ENCODE data around the gene LOXL1.
"Not testable (repeated sequence)": the region's sequence is repeated elsewhere in the genome, so short reads cannot be mapped to it uniquely, and the experiment has no call there.

LOXL1 gene

GRCh38 chr15:73956743-73957135 lies 30.5 kb downstream of the LOXL1 start:
- Mint-ChIP-seq H3K4me3 (no peak overlapping the region), H3K27me3 (no peaks in the 10 kb centered on the region), H3K27ac (no peak overlapping the region), H3K9me3 (no peaks in the 10 kb centered on the region), H3K36me3 (ENCODE audit: low read depth) (no peaks in the 10 kb centered on the region), H3K4me1 (ENCODE audit: low read depth) (peaks cover 30% of the 10 kb centered on the region)
- peak; percentile 11 for DNase-seq

- no peak overlapping the region for H3K4me3 Mint-ChIP-seq
- peaks cover 30% of the 10 kb centered on the region for H3K4me1 Mint-ChIP-seq (ENCODE audit: low read depth)
- H3K27me3 Mint-ChIP-seq: no peaks in the 10 kb centered on the region
- DNase-seq: peak; percentile 20
- no peaks in the 10 kb centered on the region for H3K36me3 Mint-ChIP-seq (ENCODE audit: low read depth)
- H3K27ac Mint-ChIP-seq: no peak overlapping the region
- no peaks in the 10 kb centered on the region for H3K9me3 Mint-ChIP-seq
Observed at GRCh38 chr15:73957276-73957675, 31.0 kb downstream of the LOXL1 start.

GRCh38 chr15:73957785-73958184 lies 31.5 kb downstream of the LOXL1 start:
- no peaks in the 10 kb centered on the region for H3K27me3 Mint-ChIP-seq
- no peaks in the 10 kb centered on the region for H3K36me3 Mint-ChIP-seq (ENCODE audit: low read depth)
- H3K4me1 Mint-ChIP-seq (ENCODE audit: low read depth): peaks cover 30% of the 10 kb centered on the region
- H3K27ac Mint-ChIP-seq: no peak overlapping the region
- H3K4me3 Mint-ChIP-seq: no peak overlapping the region
- peak; percentile 14 for DNase-seq
- H3K9me3 Mint-ChIP-seq: no peaks in the 10 kb centered on the region

- peak overlapping the region; percentile 71 for H3K27ac Mint-ChIP-seq
- peaks cover 30% of the 10 kb centered on the region for H3K4me1 Mint-ChIP-seq (ENCODE audit: low read depth)
- DNase-seq: peak; percentile 35
- H3K27me3 Mint-ChIP-seq: no peaks in the 10 kb centered on the region
- no peaks in the 10 kb centered on the region for H3K36me3 Mint-ChIP-seq (ENCODE audit: low read depth)
- no peaks in the 10 kb centered on the region for H3K9me3 Mint-ChIP-seq
- no peak overlapping the region for H3K4me3 Mint-ChIP-seq
Observed at GRCh38 chr15:73959012-73959581, 32.8 kb downstream of the LOXL1 start.

GRCh38 chr15:73959801-73960200 lies 33.5 kb downstream of the LOXL1 start:
- Mint-ChIP-seq H3K4me3 (no peak overlapping the region), H3K36me3 (ENCODE audit: low read depth) (no peaks in the 10 kb centered on the region), H3K27me3 (no peaks in the 10 kb centered on the region), H3K4me1 (ENCODE audit: low read depth) (peaks cover 32% of the 10 kb centered on the region), H3K27ac (peak overlapping the region; percentile 71), H3K9me3 (no peaks in the 10 kb centered on the region)
- DNase-seq: peak; percentile 20

- H3K36me3 Mint-ChIP-seq (ENCODE audit: low read depth); H3K27ac Mint-ChIP-seq; H3K4me3 Mint-ChIP-seq; H3K9me3 Mint-ChIP-seq; H3K27me3 Mint-ChIP-seq: not testable (repeated sequence)
- H3K4me1 Mint-ChIP-seq (ENCODE audit: low read depth): peaks cover 40% of the 10 kb centered on the region
- peak; percentile 9 for DNase-seq
Observed at GRCh38 chr15:73960472-73961070, 34.3 kb downstream of the LOXL1 start.

GRCh38 chr15:73962433-73962832 lies 36.2 kb downstream of the LOXL1 start:
- H3K4me3 Mint-ChIP-seq: no peak overlapping the region
- H3K27ac Mint-ChIP-seq: no peak overlapping the region

GRCh38 chr15:73964736-73965093 lies 38.5 kb downstream of the LOXL1 start:
- Mint-ChIP-seq H3K9me3 (no peaks in the 10 kb centered on the region), H3K4me1 (ENCODE audit: low read depth) (peaks cover 31% of the 10 kb centered on the region), H3K4me3 (peak overlapping the region; percentile 73), H3K36me3 (ENCODE audit: low read depth) (no peaks in the 10 kb centered on the region), H3K27ac (peak overlapping the region; percentile 86), H3K27me3 (no peaks in the 10 kb centered on the region)
- DNase-seq: peak; percentile 91

More at GRCh38 chr15:73962433-73962832, 36.2 kb downstream of the LOXL1 start:
- DNase-seq: no peak
- no peaks in the 10 kb centered on the region for H3K9me3 Mint-ChIP-seq
- peaks cover 45% of the 10 kb centered on the region for H3K4me1 Mint-ChIP-seq (ENCODE audit: low read depth)
- no peaks in the 10 kb centered on the region for H3K36me3 Mint-ChIP-seq (ENCODE audit: low read depth)
- no peaks in the 10 kb centered on the region for H3K27me3 Mint-ChIP-seq

- no peaks in the 10 kb centered on the region for H3K9me3 Mint-ChIP-seq
- DNase-seq: peak; percentile 67
- H3K4me3 Mint-ChIP-seq: peak overlapping the region; percentile 73
- H3K27ac Mint-ChIP-seq: peak overlapping the region; percentile 86
- no peaks in the 10 kb centered on the region for H3K36me3 Mint-ChIP-seq (ENCODE audit: low read depth)
- peaks cover 28% of the 10 kb centered on the region for H3K4me1 Mint-ChIP-seq (ENCODE audit: low read depth)
- H3K27me3 Mint-ChIP-seq: no peaks in the 10 kb centered on the region
Observed at GRCh38 chr15:73965094-73965757, 39.0 kb downstream of the LOXL1 start.

- peak overlapping the region; percentile 73 for H3K4me3 Mint-ChIP-seq
- H3K36me3 Mint-ChIP-seq (ENCODE audit: low read depth): no peaks in the 10 kb centered on the region
- DNase-seq: no peak
- peaks cover 25% of the 10 kb centered on the region for H3K4me1 Mint-ChIP-seq (ENCODE audit: low read depth)
- H3K27me3 Mint-ChIP-seq: no peaks in the 10 kb centered on the region
- H3K27ac Mint-ChIP-seq: peak overlapping the region; percentile 86
- H3K9me3 Mint-ChIP-seq: no peaks in the 10 kb centered on the region
Observed at GRCh38 chr15:73965758-73966113, 39.5 kb downstream of the LOXL1 start.

GRCh38 chr15:73968461-73968860 lies 42.2 kb downstream of the LOXL1 start:
- Mint-ChIP-seq H3K4me3 (no peak overlapping the region), H3K27ac (peak overlapping the region; percentile 67), H3K9me3 (no peaks in the 10 kb centered on the region), H3K27me3 (no peaks in the 10 kb centered on the region), H3K36me3 (ENCODE audit: low read depth) (no peaks in the 10 kb centered on the region), H3K4me1 (ENCODE audit: low read depth) (peaks cover 33% of the 10 kb centered on the region)
- no peak for DNase-seq

- peak; percentile 13 for DNase-seq
- Mint-ChIP-seq H3K4me1 (ENCODE audit: low read depth) (peaks cover 34% of the 10 kb centered on the region), H3K27ac (no peak overlapping the region), H3K9me3 (peaks cover 2% of the 10 kb centered on the region), H3K27me3 (peaks cover 4% of the 10 kb centered on the region), H3K4me3 (no peak overlapping the region), H3K36me3 (ENCODE audit: low read depth) (no peaks in the 10 kb centered on the region)
Observed at GRCh38 chr15:73969151-73969759, 43.0 kb downstream of the LOXL1 start.

GRCh38 chr15:73972984-73973682 lies 46.9 kb downstream of the LOXL1 start:
- DNase-seq: peak; percentile 87
- H3K27ac Mint-ChIP-seq: no peak overlapping the region
- peaks cover 26% of the 10 kb centered on the region for H3K27me3 Mint-ChIP-seq
- H3K4me3 Mint-ChIP-seq: no peak overlapping the region
- peaks cover 32% of the 10 kb centered on the region for H3K4me1 Mint-ChIP-seq (ENCODE audit: low read depth)
- H3K9me3 Mint-ChIP-seq: peaks cover 5% of the 10 kb centered on the region
- no peaks in the 10 kb centered on the region for H3K36me3 Mint-ChIP-seq (ENCODE audit: low read depth)

GRCh38 chr15:73973683-73974200 lies 47.5 kb downstream of the LOXL1 start:
- peaks cover 30% of the 10 kb centered on the region for H3K4me1 Mint-ChIP-seq (ENCODE audit: low read depth)
- H3K4me3 Mint-ChIP-seq; H3K27ac Mint-ChIP-seq; H3K36me3 Mint-ChIP-seq (ENCODE audit: low read depth); H3K9me3 Mint-ChIP-seq: not testable (repeated sequence)
- H3K27me3 Mint-ChIP-seq: peaks cover 26% of the 10 kb centered on the region
- DNase-seq: peak; percentile 26
